K562 (cell line): Measurements from ENCODE around the gene SPAG9. TPM values are rescaled to one million over a fixed set of nuclear protein-coding genes. Genes with fewer than 3 reads are reported as not detected.

Source experiments
- CEBPG ChIP-seq, 3 experiments: fragments of 200-800 bp in 1 of 3; sonication (Bioruptor generic) in 1 of 3; sonication (generic) in 1 of 3; formaldehyde crosslinking in 1 of 3; IDR thresholded peaks in 2 of 3; conservative IDR thresholded peaks in 1 of 3; 2 replicates each; pipeline versions ENCODE4 v1.6.1 to v1.8.0; 2016 to 2022; ENCODE audit warnings: missing compliant biosample characterization in 2 of 3, missing genetic modification characterization in 2 of 3, mild to moderate bottlenecking in 1 of 3, missing genetic modification reagents in 1 of 3
- DDX20 ChIP-seq: fragments of 450-650 bp; IDR thresholded peaks from 2 replicates; pipeline ENCODE4 v1.6.1; 2016; ENCODE audit warnings: missing genetic modification characterization, low read depth, mild to moderate bottlenecking, missing compliant biosample characterization, moderate library complexity
- DMBX1 ChIP-seq: fragments of 250-450 bp; sonication (Bioruptor Pico); IDR thresholded peaks from 2 replicates; pipeline ENCODE4 v1.8.0; 2022; ENCODE audit warnings: inconsistent platforms, mild to moderate bottlenecking, moderate library complexity, borderline replicate concordance
- ELF1 ChIP-seq: fragments of 200-800 bp; sonication (Bioruptor generic); IDR thresholded peaks from 2 replicates; pipeline ENCODE4 v1.6.1; 2016; ENCODE audit warnings: missing genetic modification characterization, missing compliant biosample characterization
- ETV1 ChIP-seq: fragments of 450-650 bp; conservative IDR thresholded peaks from 2 replicates; pipeline ENCODE4 v1.6.1; 2016; ENCODE audit warnings: missing genetic modification characterization, control low read depth, low read depth, missing compliant biosample characterization
- FOS ChIP-seq: IDR thresholded peaks from 3 replicates; pipeline ENCODE4 v1.6.1; 2011; ENCODE audit not compliant: insufficient read length; ENCODE audit errors: extremely low read depth
- HDAC6 ChIP-seq: IDR thresholded peaks from 2 replicates; pipeline ENCODE4 v1.6.1; 2012; ENCODE audit warnings: low read depth, mild to moderate bottlenecking, control low read depth, inconsistent platforms, low read length, moderate library complexity
- HNRNPK ChIP-seq: fragments of 200-400 bp; formaldehyde crosslinking; IDR thresholded peaks from one replicate; pipeline ENCODE4 v1.6.1; 2018; ENCODE audit warnings: mild to moderate bottlenecking, low read depth, low read length; ENCODE audit not compliant: poor library complexity, severe bottlenecking
- HOXB6 ChIP-seq: fragments of 250-450 bp; sonication (Bioruptor Pico); IDR thresholded peaks from 2 replicates; pipeline ENCODE4 v1.5.1; 2022; ENCODE audit warnings: mild to moderate bottlenecking, borderline replicate concordance
- MAFF ChIP-seq: IDR thresholded peaks from 2 replicates; pipeline ENCODE4 v1.6.1; 2012; ENCODE audit warnings: low read length, improper control_type of control experiment
- MTF1 ChIP-seq: fragments of 250-450 bp; sonication (Bioruptor Pico); IDR thresholded peaks from 2 replicates; pipeline ENCODE4 v1.9.0; 2021; ENCODE audit warnings: moderate library complexity, mild to moderate bottlenecking, inconsistent platforms, borderline replicate concordance
- NFRKB ChIP-seq: fragments of 450-650 bp; IDR thresholded peaks from 2 replicates; pipeline ENCODE4 v1.6.1; 2016; ENCODE audit warnings: low read depth
- NR2F6 ChIP-seq: fragments of 450-650 bp; formaldehyde crosslinking; IDR thresholded peaks from 2 replicates; pipeline ENCODE4 v1.4.0; 2020; ENCODE audit warnings: mild to moderate bottlenecking
- SOX6 ChIP-seq: fragments of 450-650 bp; IDR thresholded peaks from 2 replicates; pipeline ENCODE4 v1.6.1; 2014; ENCODE audit warnings: mild to moderate bottlenecking
- SRF ChIP-seq, 2 experiments: fragments of 250-450, 450-650 bp in 1 of 2; sonication (Bioruptor Pico) in 1 of 2; sonication (generic) in 1 of 2; formaldehyde crosslinking; IDR thresholded peaks; 2 replicates each; pipeline versions ENCODE4 v1.5.0 to v1.5.1; 2020 to 2022; ENCODE audit warnings: mild to moderate bottlenecking in 1 of 2, missing genetic modification reagents in 1 of 2
- SRSF3 ChIP-seq: fragments of 200-400 bp; formaldehyde crosslinking; IDR thresholded peaks from 2 replicates; pipeline ENCODE4 v1.6.1; 2016; ENCODE audit warnings: mild to moderate bottlenecking, low read length, moderate library complexity; ENCODE audit not compliant: insufficient read depth
- SRSF7 ChIP-seq: fragments of 200-400 bp; formaldehyde crosslinking; optimal IDR thresholded peaks from 2 replicates; pipeline ENCODE3; 2017; ENCODE audit warnings: mild to moderate bottlenecking, low read depth, low read length
- TCFL5 ChIP-seq: fragments of 250-450 bp; sonication (Bioruptor Pico); conservative IDR thresholded peaks from 2 replicates; pipeline ENCODE4 v1.6.1; 2021; ENCODE audit warnings: mild to moderate bottlenecking, moderate library complexity, matching md5 sums
- USF1 ChIP-seq: sonication (generic); formaldehyde crosslinking; IDR thresholded peaks from 2 replicates; pipeline ENCODE4 v1.9.0; 2022; ENCODE audit warnings: mild to moderate bottlenecking, missing genetic modification reagents
- YY1 ChIP-seq, 3 experiments: IDR thresholded peaks; 2 replicates each; pipeline ENCODE4 v1.6.1; 2011; ENCODE audit warnings: low read length in 2 of 3, mild to moderate bottlenecking in 2 of 3, moderate library complexity in 2 of 3, borderline replicate concordance in 1 of 3, control low read depth in 1 of 3, low read depth in 1 of 3; ENCODE audit not compliant: insufficient read depth in 3 of 3, insufficient replicate concordance in 2 of 3, control insufficient read depth in 1 of 3, insufficient read length in 1 of 3; ENCODE audit errors: extremely low read depth in 1 of 3
- ZBED1 ChIP-seq: IDR thresholded peaks from 2 replicates; pipeline ENCODE4 v1.6.1; 2014
- ZKSCAN3 ChIP-seq: fragments of 250-450 bp; sonication (Bioruptor Pico); IDR thresholded peaks from 2 replicates; pipeline ENCODE4 v1.4.0; 2020
- ZNF764 ChIP-seq: fragments of 250-450 bp; sonication (Bioruptor Pico); IDR thresholded peaks from 2 replicates; pipeline ENCODE4 v1.4.0; 2020; ENCODE audit warnings: low read depth, mild to moderate bottlenecking, moderate library complexity
- polyA plus RNA-seq, 8 experiments: library from polyadenylated mRNA; depleted of rRNA in 4 of 8; stranded (reverse) in 5 of 8; unstranded in 3 of 8; fragments of >200 nt; fragmentation: Nextera tagmentation in 2 of 8; fragmentation: Illumina TruSeq in 1 of 8; extraction: Ambion mirVana in 2 of 8; extraction: Trizol in 1 of 8; gene quantifications; 2 replicates each; pipeline versions ENCODE4 v1.2.1 to v1.2.3, GENCODE V29; 2011 to 2014; ENCODE audit warnings: inconsistent platforms in 1 of 8, missing spikeins in 1 of 8
- total RNA-seq, 7 experiments: library from RNA; depleted of rRNA in 6 of 7; stranded (reverse); fragments of >200 nt in 6 of 7; fragmentation: Illumina TruSeq in 2 of 7; extraction: Trizol in 2 of 7; gene quantifications; 2 replicates each; pipeline versions ENCODE4 v1.2.1 to v1.2.3, GENCODE V29; 2011 to 2021; ENCODE audit warnings: low replicate concordance in 1 of 7
- TF ChIP-seq, protein P1 (sequence below): fragments of 200-800 bp; sonication (Bioruptor generic); IDR thresholded peaks from 2 replicates; pipeline ENCODE4 v1.6.1; 2017; ENCODE audit warnings: missing genetic modification characterization, missing compliant biosample characterization

The SPAG9 gene
- total and polyA plus RNA-seq, 9 of the 15 experiments (the other 6 are each of a cell fraction or from before 2014, with no cell fraction given), result 12.2 to 99.2 (median 58.2) TPM

DNA sequence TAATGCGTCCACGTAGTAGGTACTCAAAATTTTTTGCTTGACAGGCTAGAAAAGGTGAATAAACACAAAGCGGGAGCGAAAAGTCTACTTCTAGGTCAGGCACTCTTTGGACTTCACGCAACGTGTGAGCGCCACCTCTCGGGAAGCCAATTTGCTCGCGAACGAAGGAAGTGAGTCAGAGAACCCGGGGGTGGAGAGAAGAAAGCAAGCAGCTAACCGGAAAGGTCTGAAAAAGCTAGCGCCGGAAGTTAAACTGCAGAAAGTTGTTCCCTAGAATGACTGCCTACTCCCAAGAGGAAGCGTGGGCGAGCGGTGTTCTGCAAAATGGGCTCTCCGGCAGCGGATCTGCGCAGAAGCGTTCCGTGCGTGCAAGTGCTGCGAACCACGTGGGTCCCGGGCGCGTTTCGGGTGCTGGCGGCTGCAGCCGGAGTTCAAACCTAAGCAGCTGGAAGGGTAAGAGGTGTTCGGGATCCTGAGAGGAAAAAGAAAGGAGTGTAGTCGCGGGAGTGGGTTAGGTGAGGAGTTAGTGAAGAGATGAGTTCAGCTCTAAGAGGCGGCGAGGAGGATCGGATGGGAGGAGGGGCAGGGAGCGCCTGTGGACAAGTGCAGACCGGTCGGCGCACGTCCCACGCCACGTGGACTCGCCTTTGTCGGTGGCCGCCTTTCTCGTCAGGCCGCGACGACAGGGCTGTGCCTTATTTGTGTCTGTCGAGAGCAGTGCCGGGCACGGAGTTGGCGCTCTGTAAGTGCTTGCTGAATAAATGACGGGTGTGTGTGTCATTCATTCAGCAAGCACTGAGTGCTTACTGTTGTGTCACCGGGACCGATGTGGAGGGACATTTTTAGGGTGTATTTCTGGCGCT, 32.8 kb upstream of the SPAG9 start, which contains the start of gene NME1 (continued):
- TF ChIP-seq ETV1 (tag) (peak; percentile 95), SRF (CRISPR knock-in tag; IDR thresholded peaks at IDR 0.05) (peak in 1 of 2 experiments; percentile 57; a peak in 1 of 4 replicates), SRSF3 (no peak), HOXB6 (CRISPR knock-in tag) (no peak), ZKSCAN3 (no peak), HNRNPK (no peak), NFRKB (peak; percentile 91), DMBX1 (CRISPR knock-in tag) (no peak), MTF1 (CRISPR knock-in tag) (no peak), ELF1 (peak; percentile 83), CEBPG (CRISPR knock-in tag; IDR thresholded peaks at IDR 0.05) (peak; percentile 36; the same call in 1 of the 2 replicates), CEBPG (tag; conservative IDR thresholded peaks at IDR 0.05 in 1 of 2, IDR thresholded peaks at IDR 0.05 in 1 of 2) (no peak), ZNF764 (CRISPR knock-in tag) (peak; percentile 73; the same call in 1 of the 2 replicates), DDX20 (no peak), MAFF (no peak; the same call in none of the 2 replicates), SRSF7 (no peak), USF1 (CRISPR knock-in tag) (peak; percentile 96), YY1 (IDR thresholded peaks at IDR 0.05; ENCODE audit: borderline replicate concordance in 1 of 3, control insufficient read depth in 1 of 3, extremely low read depth in 1 of 3, insufficient read depth in 3 of 3, insufficient read length in 1 of 3, insufficient replicate concordance in 2 of 3, low read depth in 1 of 3, low read length in 2 of 3) (peak in 2 of 3 experiments; percentile 79 to 84), SOX6 (peak; percentile 78; the same call in 1 of the 2 replicates), TCFL5 (CRISPR knock-in tag) (no peak), HDAC6 (no peak), NR2F6 (CRISPR knock-in tag) (no peak), ZBED1 (peak; percentile 56; the same call in 1 of the 2 replicates), FOS (no peak)
- TF ChIP-seq, protein P1, sequence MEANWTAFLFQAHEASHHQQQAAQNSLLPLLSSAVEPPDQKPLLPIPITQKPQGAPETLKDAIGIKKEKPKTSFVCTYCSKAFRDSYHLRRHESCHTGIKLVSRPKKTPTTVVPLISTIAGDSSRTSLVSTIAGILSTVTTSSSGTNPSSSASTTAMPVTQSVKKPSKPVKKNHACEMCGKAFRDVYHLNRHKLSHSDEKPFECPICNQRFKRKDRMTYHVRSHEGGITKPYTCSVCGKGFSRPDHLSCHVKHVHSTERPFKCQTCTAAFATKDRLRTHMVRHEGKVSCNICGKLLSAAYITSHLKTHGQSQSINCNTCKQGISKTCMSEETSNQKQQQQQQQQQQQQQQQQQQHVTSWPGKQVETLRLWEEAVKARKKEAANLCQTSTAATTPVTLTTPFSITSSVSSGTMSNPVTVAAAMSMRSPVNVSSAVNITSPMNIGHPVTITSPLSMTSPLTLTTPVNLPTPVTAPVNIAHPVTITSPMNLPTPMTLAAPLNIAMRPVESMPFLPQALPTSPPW (CRISPR knock-in tag), result peak; percentile 62
